IPS DF 6.9 (cell line): Measurements from ENCODE around the gene MORN5.

Experiments
- DNase-seq: peaks from one replicate; pipeline ENCODE4 v3.0.0-alpha.2; 2013; ENCODE audit warnings: low read depth, low spot score
- H3K27ac ChIP-seq: one replicate; pipeline ENCODE4 v1.5.1; 2013; ENCODE audit warnings: low read length, control low read depth
- H3K27me3 ChIP-seq: 2 replicates; pipeline ENCODE4 v1.6.1; 2013; ENCODE audit warnings: mild to moderate bottlenecking, low read length; ENCODE audit not compliant: control insufficient read depth, insufficient read depth
- H3K36me3 ChIP-seq: 2 replicates; pipeline ENCODE4 v1.6.1; 2013; ENCODE audit warnings: low read length; ENCODE audit not compliant: control insufficient read depth, insufficient read depth
- H3K4me1 ChIP-seq: 2 replicates; pipeline ENCODE4 v1.6.1; 2013; ENCODE audit warnings: low read length; ENCODE audit not compliant: control insufficient read depth, insufficient read depth
- H3K4me3 ChIP-seq: 2 replicates; pipeline ENCODE4 v1.5.1; 2013; ENCODE audit warnings: mild to moderate bottlenecking, low read length
- H3K9me3 ChIP-seq: 2 replicates; pipeline ENCODE4 v1.6.1; 2013; ENCODE audit warnings: low read length, inconsistent platforms; ENCODE audit not compliant: control insufficient read depth, insufficient read depth
- WGBS: extraction: QIAGEN DNeasy Blood & Tissue Kit; methylation state at CpG from one replicate; pipeline ENCODE4 v1.1.7; 2013; ENCODE audit warnings: mixed read lengths, missing lambda C conversion rate; ENCODE audit not compliant: insufficient read length, insufficient coverage; 5-methylcytosine and 5-hydroxymethylcytosine counted together

MORN5 gene

DNA sequence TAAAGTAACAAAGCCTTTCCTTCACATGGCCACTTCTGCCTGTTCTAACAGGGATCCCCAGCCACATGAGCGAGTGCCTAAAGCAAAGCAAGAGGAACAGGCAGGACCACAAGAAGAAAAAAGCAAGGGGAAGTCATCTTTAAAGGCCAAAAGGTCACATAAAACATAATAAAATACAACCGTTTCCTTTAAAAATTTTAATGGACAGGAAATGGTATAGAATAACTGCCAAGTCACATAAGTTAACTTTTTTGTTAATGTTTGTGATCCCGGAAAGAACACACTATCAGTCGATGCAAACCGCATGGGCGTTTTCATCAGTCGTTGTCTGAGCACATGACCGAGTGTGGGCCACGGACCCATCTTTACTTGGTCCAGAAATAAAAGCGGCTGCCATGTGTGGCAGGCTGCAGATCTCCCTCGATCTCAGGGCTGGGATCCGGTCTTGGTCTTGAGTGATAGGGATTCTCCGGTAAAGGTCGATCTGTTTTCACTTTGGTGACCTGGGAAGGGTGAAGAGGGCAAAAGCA, 15.8 kb upstream of the MORN5 start:
- no peak overlapping the region for H3K4me3 ChIP-seq
- peaks cover 3% of the 10 kb centered on the region; the same call in 1 of the 2 replicates for H3K36me3 ChIP-seq
- no peaks in the 10 kb centered on the region for H3K27me3 ChIP-seq
- WGBS, result no CpG with 5 or more reads among the region's 14 CpGs
- no peak for DNase-seq
- H3K27ac ChIP-seq, result no peak overlapping the region
- no peaks in the 10 kb centered on the region for H3K4me1 ChIP-seq
- no peaks in the 10 kb centered on the region for H3K9me3 ChIP-seq

DNA sequence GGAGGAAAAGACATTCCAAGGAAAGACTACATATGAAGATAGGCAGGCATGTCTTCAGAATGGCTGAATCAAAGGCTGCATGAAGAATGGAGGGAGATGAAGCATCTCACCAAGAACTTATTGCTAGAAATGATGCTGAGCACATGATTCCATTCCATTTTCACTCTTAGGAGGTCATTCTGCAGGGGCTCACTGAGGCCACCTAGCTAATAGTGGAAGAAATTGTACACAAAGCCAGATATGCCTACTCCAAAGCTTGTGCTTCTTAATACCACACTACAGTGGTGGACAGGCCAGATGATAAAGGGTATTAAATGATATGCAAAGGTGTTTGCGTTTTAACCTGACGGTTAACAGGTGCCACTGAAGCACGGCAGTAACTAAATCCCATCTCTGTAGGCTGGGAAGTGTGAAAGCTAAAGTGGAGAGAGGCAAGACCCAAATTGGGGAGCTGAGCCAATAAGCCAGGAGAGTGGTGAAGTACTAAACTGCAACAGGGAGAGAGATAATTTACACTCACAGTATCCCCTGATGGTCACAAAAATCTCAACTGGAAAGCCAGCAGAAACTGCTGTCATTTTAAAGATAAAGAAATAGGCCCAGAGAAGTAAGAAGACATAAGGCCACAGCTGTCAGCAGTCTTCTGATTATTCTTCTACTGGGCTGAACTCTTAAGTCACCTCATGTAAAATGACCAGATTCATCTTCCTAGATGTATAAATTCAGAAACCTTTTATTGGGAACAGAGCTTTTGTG, 14.7 kb upstream of the MORN5 start:
- H3K27me3 ChIP-seq, result no peaks in the 10 kb centered on the region
- no peak overlapping the region for H3K27ac ChIP-seq
- H3K4me3 ChIP-seq, result no peak overlapping the region
- H3K9me3 ChIP-seq, result no peaks in the 10 kb centered on the region
- DNase-seq, result no peak
- no CpG with 5 or more reads among the region's 3 CpGs for WGBS
- H3K36me3 ChIP-seq, result peaks cover 3% of the 10 kb centered on the region; the same call in 1 of the 2 replicates
- no peaks in the 10 kb centered on the region for H3K4me1 ChIP-seq

DNA sequence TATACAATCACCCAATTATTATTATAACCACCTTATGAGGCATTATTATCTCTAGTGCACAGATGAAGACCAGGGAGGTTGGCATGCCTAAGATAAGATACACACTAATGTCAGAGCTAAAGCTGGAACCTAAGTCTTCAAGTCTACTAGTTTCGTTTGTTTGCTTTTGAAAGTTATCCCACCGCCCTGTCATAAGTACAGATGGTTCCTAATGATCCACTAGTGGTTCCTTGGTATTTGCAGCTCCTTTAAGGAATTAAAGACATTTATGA, 14.2 kb upstream of the MORN5 start:
- WGBS, result no CpG with 5 or more reads among the region's 2 CpGs
- H3K27me3 ChIP-seq, result no peaks in the 10 kb centered on the region
- H3K4me1 ChIP-seq, result no peaks in the 10 kb centered on the region
- no peaks in the 10 kb centered on the region for H3K9me3 ChIP-seq
- H3K4me3 ChIP-seq, result no peak overlapping the region
- H3K27ac ChIP-seq, result no peak overlapping the region
- no peak for DNase-seq
- H3K36me3 ChIP-seq, result peaks cover 3% of the 10 kb centered on the region; the same call in 1 of the 2 replicates

GRCh38 chr9:122151267-122151828, 8.4 kb upstream of the MORN5 start:
- H3K9me3 ChIP-seq, result no peaks in the 10 kb centered on the region
- no peaks in the 10 kb centered on the region for H3K4me1 ChIP-seq
- no peak overlapping the region for H3K4me3 ChIP-seq
- no peaks in the 10 kb centered on the region for H3K27me3 ChIP-seq
- DNase-seq, result no peak
- H3K36me3 ChIP-seq, result no peaks in the 10 kb centered on the region; the same call in 1 of the 2 replicates
- WGBS, result no CpG with 5 or more reads among the region's 4 CpGs
- no peak overlapping the region for H3K27ac ChIP-seq

- DNase-seq, result no peak
- no peak overlapping the region for H3K27ac ChIP-seq
- H3K4me1 ChIP-seq, result no peaks in the 10 kb centered on the region; the same call in 1 of the 2 replicates
- H3K4me3 ChIP-seq, result no peak overlapping the region
- H3K36me3 ChIP-seq, result no peaks in the 10 kb centered on the region
- WGBS, result no CpG with 5 or more reads among the region's 4 CpGs
- H3K27me3 ChIP-seq, result no peaks in the 10 kb centered on the region
- no peaks in the 10 kb centered on the region for H3K9me3 ChIP-seq
Measured at GRCh38 chr9:122155796-122156195, 3.9 kb upstream of the MORN5 start.

DNA sequence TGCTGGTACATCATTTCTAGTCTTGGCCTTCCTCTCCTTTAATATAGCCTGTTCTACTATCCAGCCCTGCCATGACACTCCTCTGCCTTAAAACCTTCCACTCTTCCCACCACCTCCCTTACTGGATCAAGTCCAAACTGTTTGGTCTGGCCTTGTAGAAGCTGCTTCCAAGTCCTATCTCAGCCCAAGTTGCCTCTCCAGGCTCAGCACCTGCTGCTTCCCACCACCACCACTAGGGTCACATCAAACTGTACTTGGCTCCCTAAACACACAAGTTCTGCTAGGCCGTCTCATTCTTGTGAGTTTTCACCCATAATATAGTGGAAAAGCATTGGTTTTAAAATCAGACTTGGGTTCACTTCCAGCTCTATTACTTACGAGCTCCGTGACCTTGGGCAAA, 1.5 kb upstream of the MORN5 start:
- Histone ChIP-seq H3K4me3 (no peak overlapping the region), H3K36me3 (no peaks in the 10 kb centered on the region), H3K9me3 (no peaks in the 10 kb centered on the region), H3K27ac (no peak overlapping the region), H3K4me1 (no peaks in the 10 kb centered on the region; the same call in 1 of the 2 replicates), H3K27me3 (no peaks in the 10 kb centered on the region)
- WGBS, result no CpG with 5 or more reads among the region's 3 CpGs
- no peak for DNase-seq

- no peaks in the 10 kb centered on the region; the same call in 1 of the 2 replicates for H3K4me1 ChIP-seq
- no peaks in the 10 kb centered on the region for H3K27me3 ChIP-seq
- no peak overlapping the region for H3K4me3 ChIP-seq
- DNase-seq, result no peak
- WGBS, result no CpG with 5 or more reads among the region's 6 CpGs
- no peaks in the 10 kb centered on the region for H3K9me3 ChIP-seq
- no peak overlapping the region for H3K27ac ChIP-seq
- no peaks in the 10 kb centered on the region for H3K36me3 ChIP-seq
Measured at GRCh38 chr9:122159925-122160246, 178 bp downstream of the MORN5 start.

GRCh38 chr9:122162415-122162814, 2.7 kb downstream of the MORN5 start:
- Histone ChIP-seq H3K4me1 (no peaks in the 10 kb centered on the region; the same call in 1 of the 2 replicates), H3K36me3 (no peaks in the 10 kb centered on the region), H3K27ac (no peak overlapping the region), H3K4me3 (no peak overlapping the region), H3K27me3 (no peaks in the 10 kb centered on the region), H3K9me3 (no peaks in the 10 kb centered on the region)
- no peak for DNase-seq

DNA sequence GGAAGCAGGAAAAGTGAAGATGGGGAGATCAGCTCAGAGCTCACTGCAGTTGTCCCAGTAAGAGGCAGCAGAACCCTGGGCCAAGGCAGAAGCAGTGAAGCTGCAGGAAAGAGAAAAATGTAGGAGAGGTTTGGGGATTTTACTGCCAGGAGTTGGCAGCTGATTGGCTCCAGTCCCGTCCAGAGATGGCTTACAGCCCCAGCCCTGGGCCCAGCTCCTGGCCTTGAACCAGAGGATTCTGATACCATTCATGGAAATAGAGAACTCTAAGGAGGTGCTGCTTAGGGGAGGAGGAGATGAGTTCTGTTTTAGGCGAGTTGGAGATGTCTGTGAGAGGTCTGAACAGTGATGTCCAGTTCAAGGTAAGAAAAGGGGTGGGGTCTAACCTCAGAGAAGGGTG, 4.6 kb downstream of the MORN5 start:
- H3K36me3 ChIP-seq, result no peaks in the 10 kb centered on the region
- H3K27me3 ChIP-seq, result no peaks in the 10 kb centered on the region
- no peak for DNase-seq
- no peaks in the 10 kb centered on the region for H3K9me3 ChIP-seq
- no peaks in the 10 kb centered on the region for H3K4me1 ChIP-seq
- no CpG with 5 or more reads among the region's 2 CpGs for WGBS
- no peak overlapping the region for H3K4me3 ChIP-seq
- H3K27ac ChIP-seq, result no peak overlapping the region

GRCh38 chr9:122168356-122168755, 8.6 kb downstream of the MORN5 start:
- Histone ChIP-seq H3K36me3 (no peaks in the 10 kb centered on the region), H3K4me1 (no peaks in the 10 kb centered on the region), H3K27ac (no peak overlapping the region), H3K4me3 (no peak overlapping the region), H3K9me3 (no peaks in the 10 kb centered on the region), H3K27me3 (no peaks in the 10 kb centered on the region)
- no CpG with 5 or more reads among the region's 3 CpGs for WGBS
- no peak for DNase-seq

DNA sequence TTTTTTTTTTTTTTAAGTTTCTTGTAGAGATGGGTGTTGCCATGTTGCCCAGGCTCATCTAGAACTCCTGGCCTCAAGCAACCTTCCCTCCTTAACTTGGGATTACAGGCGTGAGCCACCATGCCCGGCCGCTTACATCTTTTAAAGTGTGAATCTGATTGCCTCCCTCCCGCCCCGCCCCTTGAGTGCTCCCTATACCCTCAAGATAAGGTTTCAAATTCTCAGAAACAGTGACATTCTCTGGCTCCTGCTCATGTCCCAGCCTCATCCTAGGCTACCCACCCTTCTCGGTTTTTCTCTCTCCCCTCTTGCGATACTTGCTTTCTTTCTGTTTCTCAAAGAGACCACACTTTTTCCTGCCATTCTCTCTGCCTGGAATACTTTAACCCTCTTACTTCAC, 12.4 kb downstream of the MORN5 start:
- Histone ChIP-seq H3K4me3 (no peak overlapping the region), H3K27me3 (no peaks in the 10 kb centered on the region), H3K4me1 (no peaks in the 10 kb centered on the region), H3K36me3 (no peaks in the 10 kb centered on the region), H3K9me3 (no peaks in the 10 kb centered on the region), H3K27ac (no peak overlapping the region)
- no CpG with 5 or more reads among the region's 7 CpGs for WGBS
- no peak for DNase-seq
